ENCODE results near the gene CFB. TPM values are rescaled to one million over a fixed set of nuclear protein-coding genes. Genes with fewer than 3 reads are reported as not detected.
"Not testable (repeated sequence)": the region's sequence is repeated elsewhere in the genome, so short reads cannot be mapped to it uniquely, and the experiment has no call there.

Gene CFB
- total and polyA plus RNA-seq, 2 donors (not counting 3 experiments of a cell fraction or from before 2014, with no cell fraction given), result 0.87 to 1.5 TPM

GRCh38 chr6:31972709-31973350 lies 26.9 kb downstream of the CFB start:
- H3K4me3 ChIP-seq (replicated peaks in 1 of 3; ENCODE audit: insufficient read depth in 1 of 3, low read depth in 1 of 3, low read length in 3 of 3), result peak overlapping the region; percentile 36 to 73 (median 63)
- intact Hi-C loops (cut with micrococcal nuclease), result loop anchor here (1.0 kb wide), 1 partner anchor 14 kb away; the partner anchor contains the start of gene SKIC2
- no peaks in the 10 kb centered on the region for H3K9me3 ChIP-seq (replicated peaks; ENCODE audit: control insufficient read depth, insufficient read depth, low read length)
- no peaks in the 10 kb centered on the region for H3K27me3 ChIP-seq (ENCODE audit: control insufficient read depth in 2 of 2, insufficient read depth in 2 of 2, low read length in 2 of 2)
- H3K36me3 ChIP-seq (ENCODE audit: control insufficient read depth in 2 of 2, extremely low read depth in 1 of 2, insufficient read depth in 2 of 2, low read length in 2 of 2), result peaks cover 2 to 17% of the 10 kb centered on the region in 2 experiments
- dilution Hi-C loops (cut with MboI; ENCODE audit: extremely low pct_ligation_motif_present, low sequenced_read_pairs), result no loop called here
- ChIA-PET CTCF (interaction anchor here (1.1 to 1.6 kb wide), 3 partner anchors 20 to 895 kb away, joined by 3 to 8 read pairs (median 3); no protein-coding TSS in a partner anchor), POLR2A (no interaction called here)
- FAIRE-seq (peak; percentile 52), DNase-seq (ENCODE audit: low read depth, low spot score) (peak; percentile 23)
- H3K4me2 ChIP-seq (ENCODE audit: insufficient read depth, low read length), result peak overlapping the region; percentile 91
- no peaks in the 10 kb centered on the region for H4K20me1 ChIP-seq (replicated peaks; ENCODE audit: control insufficient read depth, extremely low read depth, insufficient read depth, low read length)
- peak overlapping the region; percentile 82 for H3K9ac ChIP-seq (replicated peaks; ENCODE audit: extremely low read depth, insufficient read depth, low read length)
- H3K79me2 ChIP-seq (ENCODE audit: control insufficient read depth, insufficient read depth, low read length), result peaks cover 29% of the 10 kb centered on the region
- H2AFZ ChIP-seq (ENCODE audit: low read depth, low read length), result peak overlapping the region; percentile 36
- TF ChIP-seq CTCF (IDR thresholded peaks at IDR 0.05; ENCODE audit: extremely low read depth in 1 of 2, insufficient read depth in 1 of 2, low read depth in 1 of 2, low read length in 2 of 2) (no peak), MAX (IDR thresholded peaks at IDR 0.05; ENCODE audit: insufficient read depth, insufficient read length) (no peak)
- H3K27ac ChIP-seq (ENCODE audit: insufficient read depth, low read depth, low read length), result peak overlapping the region; percentile 79
- TSS peak; percentile 80 for BruUV-seq (replicated peaks)
- H3K9me1 ChIP-seq (replicated peaks; ENCODE audit: control insufficient read depth, extremely low read depth, insufficient read depth, low read length), result no peaks in the 10 kb centered on the region
- H3K4me1 ChIP-seq (ENCODE audit: control insufficient read depth, extremely low read depth, insufficient read depth, low read length), result peaks cover 17% of the 10 kb centered on the region

- intact Hi-C loops (cut with micrococcal nuclease); POLR2A ChIA-PET; H3K27me3 ChIP-seq (ENCODE audit: control insufficient read depth in 2 of 2, insufficient read depth in 2 of 2, low read length in 2 of 2); H3K27ac ChIP-seq (ENCODE audit: insufficient read depth, low read depth, low read length); DNase-seq (ENCODE audit: low read depth, low spot score); CTCF ChIA-PET; BruUV-seq (replicated peaks); H2AFZ ChIP-seq (ENCODE audit: low read depth, low read length); H3K9ac ChIP-seq (replicated peaks; ENCODE audit: extremely low read depth, insufficient read depth, low read length); H4K20me1 ChIP-seq (replicated peaks; ENCODE audit: control insufficient read depth, extremely low read depth, insufficient read depth, low read length); FAIRE-seq; dilution Hi-C loops (cut with MboI; ENCODE audit: extremely low pct_ligation_motif_present, low sequenced_read_pairs); H3K4me3 ChIP-seq (replicated peaks in 1 of 3; ENCODE audit: insufficient read depth in 1 of 3, low read depth in 1 of 3, low read length in 3 of 3); H3K9me3 ChIP-seq (replicated peaks; ENCODE audit: control insufficient read depth, insufficient read depth, low read length); H3K9me1 ChIP-seq (replicated peaks; ENCODE audit: control insufficient read depth, extremely low read depth, insufficient read depth, low read length); H3K4me2 ChIP-seq (ENCODE audit: insufficient read depth, low read length): not testable (repeated sequence)
- peaks cover 20% of the 10 kb centered on the region for H3K79me2 ChIP-seq (ENCODE audit: control insufficient read depth, insufficient read depth, low read length)
- peaks cover 12% of the 10 kb centered on the region for H3K4me1 ChIP-seq (ENCODE audit: control insufficient read depth, extremely low read depth, insufficient read depth, low read length)
- H3K36me3 ChIP-seq (ENCODE audit: control insufficient read depth in 2 of 2, extremely low read depth in 1 of 2, insufficient read depth in 2 of 2, low read length in 2 of 2), result peaks cover 0 to 10% of the 10 kb centered on the region in 2 experiments
Measured at GRCh38 chr6:31976065-31976464, 30.2 kb downstream of the CFB start.
